Activated CD8-positive, alpha-beta memory T cell treated with anti-CD3 and anti-CD28 coated beads, Interleukin-2, amount 50 U/mL, for 1 hour (primary cell): ENCODE results near the gene ZFP36.

ENCODE experiments used
- DNase-seq: peaks from one replicate; pipeline ENCODE4 v3.0.0-alpha.2; 2020; ENCODE audit errors: extremely low read depth

ZFP36 gene

DNA sequence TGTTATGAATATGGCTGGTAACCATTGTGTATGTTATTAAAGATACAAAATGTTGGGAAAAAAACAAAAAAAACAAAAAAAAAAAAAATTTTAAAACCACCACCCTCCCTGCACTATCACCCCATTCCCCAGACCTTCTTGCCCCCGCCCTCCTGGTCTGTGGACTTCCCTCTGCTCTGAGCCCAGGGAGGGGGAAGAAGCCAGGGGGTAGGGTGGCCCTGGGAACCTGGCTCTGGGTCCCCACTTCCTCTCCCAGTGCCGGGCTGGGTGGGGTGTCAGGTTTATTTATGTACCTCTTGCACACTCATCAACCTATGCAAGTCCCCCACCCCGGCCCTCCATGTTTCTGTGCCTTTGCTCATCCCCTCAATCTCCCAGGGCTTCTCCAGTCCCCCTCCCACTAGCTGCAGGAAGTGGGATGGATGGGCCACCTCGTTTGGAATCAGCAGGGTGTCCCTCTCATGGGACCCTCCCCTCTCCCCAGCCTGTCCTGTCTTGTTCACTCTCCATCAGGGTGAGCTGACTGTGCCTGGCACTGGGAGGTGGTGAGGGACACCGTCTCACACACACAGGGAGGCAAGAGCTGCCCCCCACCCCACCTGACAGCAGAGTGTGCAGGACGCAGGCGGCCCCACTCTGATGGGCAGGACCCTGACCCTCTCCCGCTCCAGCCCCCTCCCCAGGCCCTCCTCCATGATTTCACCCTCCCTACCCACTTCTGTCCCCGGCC lies 21.6 kb upstream of the ZFP36 start:
- no peak for DNase-seq

- DNase-seq: no peak
These were observed 20.8 kb upstream of the ZFP36 start for GRCh38 chr19:39385629-39386411.

DNA sequence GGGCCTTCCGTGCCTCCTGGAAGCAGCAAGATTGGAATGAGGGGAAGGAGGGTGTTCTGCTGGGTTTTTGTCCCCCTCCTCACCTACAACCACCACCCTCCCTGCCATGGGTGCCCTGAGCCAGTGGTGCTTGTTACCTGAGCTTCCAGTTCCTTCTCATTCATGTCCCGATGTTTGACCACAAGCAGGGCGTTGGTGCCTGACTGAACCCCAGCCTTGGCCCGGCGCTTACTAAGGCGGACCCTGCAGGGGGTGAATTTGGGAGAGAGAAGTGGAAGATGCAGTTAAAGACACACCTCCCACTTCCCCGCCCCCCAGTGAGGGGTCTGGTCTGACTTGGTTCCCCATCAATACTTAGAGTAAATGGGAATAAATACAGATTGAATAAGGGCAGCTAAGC lies 20.1 kb upstream of the ZFP36 start:
- no peak for DNase-seq

DNA sequence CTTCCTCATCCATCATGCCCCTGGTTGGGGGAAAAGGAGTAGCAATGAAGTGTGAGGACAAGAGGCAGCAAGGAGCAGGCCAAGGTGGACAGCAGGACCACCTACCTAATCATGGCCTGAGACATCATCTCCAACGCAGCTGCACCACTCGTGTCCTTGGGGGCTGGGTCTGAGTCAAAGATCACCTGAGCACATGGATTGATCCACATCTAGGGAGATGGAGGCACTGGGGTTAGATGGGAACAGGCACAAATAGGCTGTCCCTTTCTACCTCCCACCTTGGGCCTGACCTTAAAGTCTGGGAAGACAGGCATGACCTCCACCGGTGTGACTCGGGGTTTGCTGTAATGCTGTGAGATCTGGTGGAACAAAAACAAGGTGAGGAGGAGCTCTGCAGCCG lies 18.0 kb upstream of the ZFP36 start:
- DNase-seq: no peak

DNA sequence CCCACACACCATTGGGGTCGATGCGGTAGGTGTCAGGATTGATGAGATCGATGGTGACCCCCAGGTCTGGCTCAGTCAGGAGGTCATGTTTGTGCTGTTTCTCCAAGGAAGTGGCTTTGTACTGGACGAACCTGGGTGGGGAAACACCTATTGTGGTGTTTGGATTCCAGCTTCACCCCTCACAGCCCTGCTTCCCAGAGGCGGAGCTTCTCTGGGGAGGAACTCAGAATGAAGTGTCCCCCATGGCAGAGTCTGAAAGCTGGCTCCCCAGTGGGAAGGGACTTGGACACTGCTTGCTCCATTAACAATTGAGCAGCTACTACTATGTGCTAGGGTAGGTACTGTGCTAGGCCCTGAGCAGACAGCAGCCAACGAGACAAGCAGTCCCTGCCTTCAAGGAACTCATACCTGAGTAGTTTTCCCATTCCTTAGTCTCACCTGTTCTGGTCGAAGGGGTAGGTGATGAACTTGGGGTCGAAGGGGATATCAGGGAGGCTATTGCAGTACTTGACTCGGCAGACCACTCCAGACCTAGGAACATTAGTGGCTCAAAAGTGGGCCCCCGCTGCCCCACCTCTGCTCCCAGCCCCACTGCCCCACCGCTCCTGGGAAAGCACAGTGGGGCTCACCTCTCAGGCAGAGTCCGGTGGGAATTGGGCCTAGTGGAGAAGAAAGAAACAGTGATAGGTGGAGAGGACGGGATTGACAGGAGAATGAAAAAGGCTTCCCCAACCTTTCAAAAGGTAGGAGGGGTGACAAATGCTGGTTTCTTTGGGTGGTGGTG lies 16.8 kb upstream of the ZFP36 start:
- DNase-seq: no peak

GRCh38 chr19:39390451-39390750 lies 16.2 kb upstream of the ZFP36 start:
- peak; percentile 90 for DNase-seq

- peak; percentile 97 for DNase-seq
These were observed 15.8 kb upstream of the ZFP36 start, which contains the start of the genes MED29 and PAF1 for GRCh38 chr19:39390751-39391437. Gene MED29 (plus strand): TSS chr19:39391378. CDS start chr19:39391423, 45 bp downstream. Gene PAF1 (minus strand): TSS chr19:39391106. CDS start chr19:39390864, 242 bp downstream.

GRCh38 chr19:39397360-39398296 lies 9.0 kb upstream of the ZFP36 start:
- DNase-seq: peak; percentile 85

DNA sequence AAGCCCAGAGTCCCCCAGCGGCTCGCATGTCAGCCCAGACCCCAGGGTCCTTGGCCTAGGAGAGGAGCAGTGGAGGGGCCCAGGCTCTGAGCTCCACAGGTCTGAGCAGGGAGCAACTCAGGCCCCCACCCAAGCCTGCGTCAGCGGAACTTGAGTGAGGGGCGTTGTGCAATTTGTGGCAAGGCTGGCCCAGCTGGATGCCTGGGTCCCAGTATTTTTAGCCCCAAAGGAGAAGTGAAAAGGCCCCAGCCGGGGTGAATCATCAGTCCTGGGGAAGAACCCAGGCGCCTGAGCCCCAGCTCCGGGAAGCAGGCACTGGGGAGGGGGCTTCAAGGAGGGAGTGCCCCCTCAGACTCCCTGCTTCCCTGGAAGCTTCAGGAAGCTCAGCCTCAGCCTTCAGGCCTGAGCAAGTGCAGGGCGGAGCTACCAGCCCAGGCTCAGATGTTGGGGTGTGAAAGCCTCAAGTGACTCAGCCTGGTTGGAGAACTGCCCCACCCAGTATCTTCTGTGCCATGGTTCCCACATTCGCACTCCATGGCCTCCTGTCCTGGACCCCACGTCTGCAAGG lies 8.3 kb upstream of the ZFP36 start:
- peak; percentile 47 for DNase-seq

- DNase-seq: no peak
These were observed 7.0 kb upstream of the ZFP36 start for GRCh38 chr19:39399668-39400050.

GRCh38 chr19:39400061-39400460 lies 6.6 kb upstream of the ZFP36 start:
- DNase-seq: no peak

- DNase-seq: no peak
These were observed 5.5 kb upstream of the ZFP36 start for GRCh38 chr19:39401070-39401548.

DNA sequence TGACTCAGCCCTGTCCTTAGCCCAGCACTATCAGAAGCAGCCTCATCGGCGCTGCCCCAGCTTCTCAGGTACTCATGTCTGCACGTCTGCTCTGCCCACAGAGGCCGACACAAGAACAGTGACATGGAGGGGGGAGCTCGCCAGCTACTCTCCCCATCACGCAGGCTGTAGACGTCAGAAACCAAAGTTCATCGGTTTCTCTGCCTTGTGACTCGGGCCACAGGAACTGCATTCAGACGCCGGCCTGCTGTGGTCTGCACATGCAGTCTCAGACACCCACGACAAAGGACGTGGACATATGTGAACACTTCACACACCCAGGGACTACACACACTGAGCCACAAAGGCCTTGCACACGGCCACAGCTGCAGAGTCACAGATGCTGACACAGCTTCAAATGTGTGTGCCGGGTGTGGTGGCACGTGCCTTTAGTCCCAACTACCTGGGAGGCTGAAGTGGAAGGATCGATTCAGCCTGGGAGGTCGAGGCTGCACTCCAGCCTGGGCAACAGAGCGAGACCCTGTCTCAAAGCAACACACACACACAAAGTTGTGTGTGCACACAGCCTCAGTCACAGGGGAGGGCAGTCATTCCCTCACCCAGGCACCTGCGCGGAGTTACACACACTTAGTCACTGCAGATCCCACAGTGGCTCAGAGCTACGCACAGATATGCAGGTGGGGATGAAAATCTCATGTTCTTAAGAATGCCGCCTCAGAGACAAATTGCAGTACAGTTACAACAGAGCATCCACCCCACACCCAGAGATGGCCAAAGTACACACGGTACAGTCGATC lies 4.9 kb upstream of the ZFP36 start:
- DNase-seq: peak; percentile 94

- DNase-seq: peak; percentile 80
These were observed 4.0 kb upstream of the ZFP36 start for GRCh38 chr19:39402346-39403300.

DNA sequence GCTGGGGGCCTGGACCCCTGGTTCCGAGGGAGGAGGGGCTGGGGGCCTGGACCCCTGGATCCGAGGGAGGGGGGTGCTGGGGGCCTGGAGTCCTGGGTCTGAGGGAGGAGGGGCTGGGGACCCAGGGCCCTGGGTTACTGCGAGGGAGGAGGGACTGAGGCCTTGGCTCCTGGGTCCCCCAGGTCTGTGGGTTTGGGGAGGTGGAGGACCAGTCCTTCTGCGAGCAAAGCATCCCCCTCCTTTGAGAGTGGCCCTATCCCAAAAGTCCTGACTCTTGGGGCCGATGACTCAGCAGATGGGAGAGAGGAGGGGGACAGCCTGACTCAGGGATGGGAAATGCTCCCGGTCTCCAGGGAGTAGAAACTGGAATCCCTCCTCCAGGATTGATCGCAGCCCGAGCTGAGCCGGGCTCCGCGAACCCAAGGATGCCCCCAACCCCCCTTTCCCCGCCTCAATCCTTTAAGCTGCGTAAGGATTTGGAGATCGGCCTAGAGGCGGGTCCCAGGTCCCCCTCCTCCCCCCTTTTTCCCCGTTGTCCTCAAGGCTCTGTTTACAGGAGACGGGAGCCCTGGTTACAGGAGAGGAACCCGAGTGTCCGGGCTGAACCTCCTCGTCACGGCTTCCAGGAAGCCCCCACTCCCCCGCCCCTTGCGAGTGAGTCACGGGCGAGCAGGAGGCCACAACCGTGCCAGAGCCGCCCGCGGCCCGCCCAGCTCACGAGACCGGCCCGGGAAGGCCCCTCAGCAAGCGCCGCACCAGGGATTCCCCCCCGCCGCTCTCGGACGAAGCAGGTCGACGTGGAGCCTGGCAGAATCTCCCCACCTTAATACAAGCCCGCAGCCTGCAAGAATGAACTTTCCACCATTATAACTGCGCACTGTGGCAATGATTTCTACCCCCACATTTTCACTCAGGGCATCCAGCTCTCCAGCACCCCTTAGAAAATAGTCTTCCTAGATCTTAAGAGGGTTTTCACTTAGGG lies 3.0 kb upstream of the ZFP36 start:
- DNase-seq: peak; percentile 92

DNA sequence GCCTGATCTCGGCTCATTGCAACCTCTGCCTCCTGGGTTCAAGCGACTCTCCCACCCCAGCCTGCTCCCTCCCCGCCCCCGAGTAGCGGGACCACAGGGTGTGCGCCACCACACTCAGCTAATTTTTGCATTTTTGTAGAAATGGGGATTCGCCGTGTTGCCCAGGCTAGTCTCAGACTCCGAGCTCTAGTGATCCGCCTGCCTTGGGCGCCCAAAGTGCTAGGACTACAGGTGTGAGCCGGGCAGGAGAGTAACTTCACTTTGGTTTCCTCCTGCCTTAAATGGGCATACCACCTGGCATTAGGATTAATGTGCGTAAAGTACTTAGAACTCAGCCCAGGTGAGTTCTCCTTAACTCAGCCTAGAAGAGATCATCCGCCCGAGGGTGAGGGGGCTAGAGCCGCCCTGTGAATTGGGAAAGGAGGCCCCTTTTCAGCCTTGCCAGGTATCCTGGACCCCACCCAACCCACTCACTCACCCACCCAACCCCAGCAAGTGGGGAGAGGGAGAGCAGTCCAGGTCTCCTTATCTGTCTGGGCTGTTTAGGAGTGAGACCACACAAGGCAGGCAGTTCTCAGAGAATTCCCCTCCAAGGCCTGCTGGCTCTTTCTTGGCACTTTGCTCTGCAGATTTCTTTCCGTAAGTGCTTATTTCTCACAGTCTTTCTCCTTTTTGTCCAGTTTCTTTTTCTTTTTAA lies 1.2 kb upstream of the ZFP36 start:
- DNase-seq: no peak
